ENCODE results near the gene MMP2.

MMP2 gene

GRCh38 chr16:55495616-55496289, 16.8 kb downstream of the MMP2 start:
- no peak for DNase-seq

- DNase-seq, result no peak
Observed at GRCh38 chr16:55496509-55497145, 17.6 kb downstream of the MMP2 start.

- no peak for DNase-seq
Observed at GRCh38 chr16:55497558-55497957, 18.6 kb downstream of the MMP2 start.

- no peak for DNase-seq
Observed at GRCh38 chr16:55498101-55498500, 19.1 kb downstream of the MMP2 start.

- no peak for DNase-seq
Observed at GRCh38 chr16:55499281-55499680, 20.3 kb downstream of the MMP2 start.

- DNase-seq, result no peak
Observed at GRCh38 chr16:55499951-55500529, 21.0 kb downstream of the MMP2 start.

- DNase-seq, result no peak
Observed at GRCh38 chr16:55500530-55501011, 21.6 kb downstream of the MMP2 start.

GRCh38 chr16:55501549-55502322, 22.7 kb downstream of the MMP2 start:
- DNase-seq, result no peak

- no peak for DNase-seq
Observed at GRCh38 chr16:55502801-55503366, 23.9 kb downstream of the MMP2 start.

GRCh38 chr16:55503726-55504550, 24.9 kb downstream of the MMP2 start:
- no peak for DNase-seq

GRCh38 chr16:55505333-55506015, 26.5 kb downstream of the MMP2 start:
- DNase-seq, result no peak

- DNase-seq, result no peak
Observed at GRCh38 chr16:55506083-55506482, 27.1 kb downstream of the MMP2 start.

GRCh38 chr16:55506708-55507107, 27.7 kb downstream of the MMP2 start:
- DNase-seq, result no peak

GRCh38 chr16:55508271-55508921, 29.4 kb downstream of the MMP2 start:
- no peak for DNase-seq

GRCh38 chr16:55508941-55509931, 30.2 kb downstream of the MMP2 start, which contains the start of gene LPCAT2:
TSS of gene LPCAT2 (plus strand) at chr16:55509072. CDS start at chr16:55509182, 110 bp downstream.
- DNase-seq, result no peak

GRCh38 chr16:55510185-55510805, 31.3 kb downstream of the MMP2 start:
- DNase-seq, result no peak

- no peak for DNase-seq
Observed at GRCh38 chr16:55512941-55513340, 33.9 kb downstream of the MMP2 start.

GRCh38 chr16:55513616-55514015, 34.6 kb downstream of the MMP2 start:
- DNase-seq, result no peak

GRCh38 chr16:55515111-55515510, 36.1 kb downstream of the MMP2 start:
- no peak for DNase-seq

All from activated CD4-positive, CD25-positive, alpha-beta regulatory T cell (primary cell).